HFFc6 (cell line): ENCODE data around the gene SH3RF3. TPM values are rescaled to one million over a fixed set of nuclear protein-coding genes. Genes with fewer than 3 reads are reported as not detected.

ENCODE experiments used
- DNase-seq: peaks from one replicate; pipeline ENCODE4 v3.0.0-alpha.2; 2018
- H3K27ac Mint-ChIP-seq: 2 replicates; pipeline ENCODE4 v1.8.0; 2020; ENCODE audit warnings: mild to moderate bottlenecking, mixed read lengths
- H3K27me3 Mint-ChIP-seq: 2 replicates; pipeline ENCODE4 v1.8.0; 2021; ENCODE audit warnings: mild to moderate bottlenecking, moderate library complexity, mixed read lengths; ENCODE audit not compliant: insufficient read depth
- H3K36me3 Mint-ChIP-seq: 2 replicates; pipeline ENCODE4 v1.8.0; 2021; ENCODE audit warnings: low read depth, mixed read lengths
- H3K4me1 Mint-ChIP-seq: 2 replicates; pipeline ENCODE4 v1.8.0; 2020; ENCODE audit warnings: low read depth, mixed read lengths
- H3K4me3 Mint-ChIP-seq: 2 replicates; pipeline ENCODE4 v1.8.0; 2020; ENCODE audit warnings: mild to moderate bottlenecking, moderate library complexity, mixed read lengths
- H3K9me3 Mint-ChIP-seq: 2 replicates; pipeline ENCODE4 v1.8.0; 2020; ENCODE audit warnings: mild to moderate bottlenecking, mixed read lengths
- total RNA-seq, 6 experiments: library from RNA; stranded (reverse); fragmentation: NEBNext Ultra II Directional; extraction: Animal tissue kit (Norgen Biotek cat#: 25700); gene quantifications; 2 replicates in 1 of 6; 3 replicates in 5 of 6; pipeline ENCODE4 v1.2.3, GENCODE V29; 2021
- TF ChIP-seq, protein P1 (sequence below): fragments of 200-600 bp; sonication (generic); IDR thresholded peaks from 2 replicates; pipeline ENCODE4 v1.5.0; 2021; ENCODE audit warnings: antibody characterized with exemption, mild to moderate bottlenecking

Gene SH3RF3
- total RNA-seq, 6 experiments from 2014 or later: 2.4 to 4.4 (median 3.7) TPM

DNA sequence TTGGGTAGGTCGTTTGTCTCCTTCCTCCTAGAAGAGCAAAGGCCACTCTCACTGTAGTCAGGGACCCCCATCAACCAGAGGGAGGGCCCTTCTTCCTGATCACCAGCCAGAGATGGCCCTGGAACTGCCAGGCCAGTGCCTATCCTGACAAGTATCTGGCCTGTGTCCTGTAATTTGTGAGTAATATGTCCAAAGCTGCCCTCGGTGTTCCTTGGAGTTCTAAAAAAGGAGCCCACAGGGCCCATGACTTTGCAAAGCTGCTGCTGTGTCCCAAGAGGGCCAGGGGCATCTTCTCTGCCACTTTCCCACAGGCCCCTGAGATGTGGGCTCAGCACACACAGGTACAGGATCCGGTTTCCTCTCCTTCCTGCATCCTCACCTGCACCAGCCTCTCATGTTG is 272.4 kb downstream of the SH3RF3 start:
- DNase-seq: no peak
- H3K27ac Mint-ChIP-seq: no peak overlapping the region
- H3K9me3 Mint-ChIP-seq: no peaks in the 10 kb centered on the region
- no peak overlapping the region for H3K4me3 Mint-ChIP-seq
- TF ChIP-seq, protein P1, sequence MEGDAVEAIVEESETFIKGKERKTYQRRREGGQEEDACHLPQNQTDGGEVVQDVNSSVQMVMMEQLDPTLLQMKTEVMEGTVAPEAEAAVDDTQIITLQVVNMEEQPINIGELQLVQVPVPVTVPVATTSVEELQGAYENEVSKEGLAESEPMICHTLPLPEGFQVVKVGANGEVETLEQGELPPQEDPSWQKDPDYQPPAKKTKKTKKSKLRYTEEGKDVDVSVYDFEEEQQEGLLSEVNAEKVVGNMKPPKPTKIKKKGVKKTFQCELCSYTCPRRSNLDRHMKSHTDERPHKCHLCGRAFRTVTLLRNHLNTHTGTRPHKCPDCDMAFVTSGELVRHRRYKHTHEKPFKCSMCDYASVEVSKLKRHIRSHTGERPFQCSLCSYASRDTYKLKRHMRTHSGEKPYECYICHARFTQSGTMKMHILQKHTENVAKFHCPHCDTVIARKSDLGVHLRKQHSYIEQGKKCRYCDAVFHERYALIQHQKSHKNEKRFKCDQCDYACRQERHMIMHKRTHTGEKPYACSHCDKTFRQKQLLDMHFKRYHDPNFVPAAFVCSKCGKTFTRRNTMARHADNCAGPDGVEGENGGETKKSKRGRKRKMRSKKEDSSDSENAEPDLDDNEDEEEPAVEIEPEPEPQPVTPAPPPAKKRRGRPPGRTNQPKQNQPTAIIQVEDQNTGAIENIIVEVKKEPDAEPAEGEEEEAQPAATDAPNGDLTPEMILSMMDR: no peak
- H3K36me3 Mint-ChIP-seq: no peaks in the 10 kb centered on the region
- H3K4me1 Mint-ChIP-seq: peaks cover 16% of the 10 kb centered on the region
- H3K27me3 Mint-ChIP-seq: peaks cover 19% of the 10 kb centered on the region

DNA sequence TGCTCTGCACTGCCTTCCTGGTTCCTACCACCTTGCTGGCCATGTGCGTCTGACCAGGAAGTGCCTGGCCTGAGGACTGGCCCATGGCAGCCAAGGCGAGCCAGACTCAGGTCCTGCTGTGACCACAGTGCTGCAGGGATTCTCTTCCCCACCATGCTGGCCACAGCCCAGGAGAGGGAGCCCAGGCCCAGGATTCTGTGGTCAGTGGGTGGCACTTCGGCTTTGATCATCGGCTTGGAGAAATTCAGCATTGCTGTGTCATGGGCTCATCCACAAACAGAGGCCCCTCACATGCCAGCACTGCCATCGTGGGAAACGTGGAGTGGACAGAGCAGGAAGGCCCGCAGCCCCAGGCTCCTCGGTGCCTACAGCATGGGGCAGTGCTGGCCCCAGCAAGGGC is 273.2 kb downstream of the SH3RF3 start:
- TF ChIP-seq, protein P1: no peak
- H3K27me3 Mint-ChIP-seq: peaks cover 17% of the 10 kb centered on the region
- H3K9me3 Mint-ChIP-seq: no peaks in the 10 kb centered on the region
- no peak overlapping the region for H3K27ac Mint-ChIP-seq
- DNase-seq: no peak
- H3K4me1 Mint-ChIP-seq: peaks cover 16% of the 10 kb centered on the region
- H3K4me3 Mint-ChIP-seq: no peak overlapping the region
- H3K36me3 Mint-ChIP-seq: no peaks in the 10 kb centered on the region

DNA sequence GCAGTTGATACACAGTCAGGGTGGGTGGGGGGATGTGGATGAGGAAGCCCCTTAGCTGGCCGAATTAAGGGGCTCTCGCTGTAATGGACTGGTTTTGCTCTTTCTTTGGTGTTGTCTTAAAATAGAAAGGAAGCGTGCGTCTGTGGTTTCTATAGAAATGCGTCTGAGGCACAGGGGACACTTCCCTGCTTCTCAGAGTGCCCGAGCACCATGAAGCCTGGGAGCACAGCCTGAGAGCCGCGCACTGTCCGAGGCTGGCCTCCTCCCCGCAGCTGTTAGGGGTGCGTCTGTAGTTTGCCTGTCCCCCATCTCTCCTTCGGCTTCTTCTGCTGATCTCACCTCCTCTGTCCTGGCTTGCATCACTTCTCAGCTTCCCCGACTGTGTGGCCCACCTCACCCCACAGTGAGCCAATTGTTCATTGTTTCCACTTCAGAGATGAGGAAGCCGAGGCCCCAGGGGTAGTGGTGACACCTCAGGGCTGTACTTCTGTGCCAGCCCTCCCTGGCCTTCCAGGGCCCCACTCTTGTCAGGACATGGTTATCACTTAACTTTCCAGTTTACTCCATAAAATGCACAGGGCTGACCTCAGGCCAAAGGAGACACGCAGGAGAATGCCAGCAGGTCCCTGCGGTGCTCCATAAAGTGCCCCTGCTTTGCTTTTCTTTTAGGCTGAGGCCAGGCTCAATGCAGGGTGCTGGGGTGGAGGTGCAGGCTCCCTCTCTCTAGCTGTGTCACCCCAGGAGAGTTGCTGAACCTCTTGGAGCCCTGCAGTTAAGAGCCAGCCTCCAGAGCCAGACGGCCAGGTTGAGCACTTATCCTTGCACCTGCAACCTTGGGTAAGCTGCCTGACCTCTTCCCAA is 274.2 kb downstream of the SH3RF3 start:
- Mint-ChIP-seq H3K27me3 (peaks cover 17% of the 10 kb centered on the region), H3K4me3 (no peak overlapping the region), H3K4me1 (peaks cover 16% of the 10 kb centered on the region), H3K27ac (no peak overlapping the region), H3K36me3 (no peaks in the 10 kb centered on the region), H3K9me3 (no peaks in the 10 kb centered on the region)
- DNase-seq: no peak
- TF ChIP-seq, protein P1: no peak

DNA sequence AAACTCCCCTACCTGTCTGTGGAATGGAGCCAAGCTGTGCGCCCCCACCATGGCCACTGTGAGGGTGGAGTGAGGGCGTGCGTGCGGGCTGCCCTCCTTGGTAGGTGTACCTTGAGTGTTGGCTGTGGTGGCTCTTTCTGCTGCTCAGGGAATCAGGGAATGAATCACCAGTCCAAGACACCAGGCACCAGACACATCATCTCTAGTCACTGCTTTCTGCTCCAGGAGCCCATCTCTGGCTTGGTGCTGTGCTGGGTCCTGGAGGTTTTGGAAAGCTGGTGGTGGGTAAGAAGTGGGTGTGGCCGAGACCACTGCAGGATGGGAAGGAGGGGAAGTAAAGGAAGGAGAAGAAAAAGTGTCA is 274.8 kb downstream of the SH3RF3 start:
- Mint-ChIP-seq H3K9me3 (no peaks in the 10 kb centered on the region), H3K36me3 (no peaks in the 10 kb centered on the region), H3K4me1 (peaks cover 16% of the 10 kb centered on the region), H3K4me3 (no peak overlapping the region), H3K27me3 (peaks cover 12% of the 10 kb centered on the region), H3K27ac (no peak overlapping the region)
- TF ChIP-seq, protein P1: no peak
- peak; percentile 7 for DNase-seq

DNA sequence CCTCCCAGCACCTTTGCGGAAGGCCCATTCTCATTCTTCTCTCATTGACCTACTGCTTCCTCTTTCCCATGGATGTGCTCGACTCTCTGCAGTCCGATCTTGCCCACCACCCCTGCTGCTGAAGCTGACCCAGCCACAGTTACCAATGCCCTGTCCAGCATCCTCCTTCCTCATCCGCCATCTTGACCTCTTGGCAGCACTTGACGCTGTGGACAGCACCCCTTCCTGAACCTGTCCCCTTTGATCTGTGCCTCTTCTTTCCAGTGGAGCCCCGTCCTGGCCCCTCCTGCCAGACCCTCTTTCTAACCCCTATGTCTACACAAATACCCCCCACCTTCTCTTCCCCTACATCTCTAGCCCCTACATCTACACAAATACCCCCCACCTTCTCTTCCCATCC is 275.7 kb downstream of the SH3RF3 start:
- Mint-ChIP-seq H3K4me1 (peaks cover 16% of the 10 kb centered on the region), H3K9me3 (no peaks in the 10 kb centered on the region), H3K4me3 (no peak overlapping the region), H3K27me3 (peaks cover 12% of the 10 kb centered on the region), H3K36me3 (no peaks in the 10 kb centered on the region), H3K27ac (no peak overlapping the region)
- TF ChIP-seq, protein P1: no peak
- DNase-seq: no peak
